Stomach (tissue), 9 donors: ENCODE results near the gene ABAT. TPM values are rescaled to one million over a fixed set of nuclear protein-coding genes. Genes with fewer than 3 reads are reported as not detected.

ENCODE experiments used
- DNase-seq, 2 donors: peaks; one replicate each; pipeline versions ENCODE4 v3.0.0 to v3.0.0-alpha.2; 2013 to 2019
- H3K27ac ChIP-seq, 5 donors: fragments of 200-600 bp in 4 of 5; sonication (generic) in 4 of 5; one replicate each; pipeline ENCODE4 v1.5.1; 2013 to 2019; ENCODE audit warnings: mild to moderate bottlenecking in 1 of 5, moderate library complexity in 1 of 5
- H3K27me3 ChIP-seq, 3 donors: fragments of 200-600 bp; sonication (generic); one replicate each; pipeline ENCODE4 v1.5.1; 2017 to 2019; ENCODE audit warnings: mixed run types in 1 of 3
- H3K36me3 ChIP-seq, 4 donors: fragments of 200-600 bp; sonication (generic); 1 replicate in 3 of 4; 2 replicates in 1 of 4; pipeline ENCODE4 v1.5.1; 2016 to 2019
- H3K4me1 ChIP-seq, 4 donors: fragments of 200-600 bp; sonication (generic); one replicate each; pipeline ENCODE4 v1.5.1; 2016 to 2019
- H3K4me3 ChIP-seq, 4 donors: fragments of 200-600 bp; sonication (generic) in 3 of 4; one replicate each; pipeline ENCODE4 v1.5.1; 2016 to 2019; ENCODE audit warnings: mild to moderate bottlenecking in 1 of 4
- H3K9me3 ChIP-seq, 4 donors: fragments of 200-600 bp; sonication (generic); one replicate each; pipeline ENCODE4 v1.5.1; 2016 to 2019
- CTCF ChIP-seq, 7 experiments: fragments of 450-650 bp in 4 of 7; fragments of 200-600 bp in 3 of 7; sonication (generic) in 3 of 7; IDR thresholded peaks; one replicate each; pipeline ENCODE4 v1.5.1; 2016 to 2019; ENCODE audit warnings: antibody characterized with exemption in 7 of 7, control low read depth in 2 of 7, mild to moderate bottlenecking in 1 of 7
- EP300 ChIP-seq: sonication (generic); formaldehyde crosslinking; IDR thresholded peaks from one replicate; pipeline ENCODE4 v1.6.1; 2017; ENCODE audit warnings: antibody characterized with exemption
- POLR2A ChIP-seq, 4 donors: fragments of 450-650 bp; IDR thresholded peaks; one replicate each; pipeline ENCODE4 v1.6.1; 2016; ENCODE audit warnings: antibody characterized with exemption in 4 of 4, control low read depth in 2 of 4, mild to moderate bottlenecking in 1 of 4, moderate library complexity in 1 of 4
- POLR2AphosphoS5 ChIP-seq, 3 donors: sonication (generic); formaldehyde crosslinking; IDR thresholded peaks; one replicate each; pipeline ENCODE4 v1.6.1; 2016; ENCODE audit warnings: antibody characterized with exemption in 3 of 3
- WGBS, 5 donors: extraction: QIAGEN DNeasy Blood & Tissue Kit in 3 of 5; methylation state at CpG; one replicate each; pipeline versions ENCODE4 v1.1.5 to v1.1.7; 2013 to 2018; 5-methylcytosine and 5-hydroxymethylcytosine counted together
- intact Hi-C: fragments of 100-400 bp; cut with DNase I; formaldehyde crosslinking; loops from one replicate; pipeline ENCODE4 v1.15.1; 2023; ENCODE audit warnings: low total_unique reads
- polyA plus RNA-seq, 3 donors: library from polyadenylated mRNA; stranded (reverse); fragments of 200-250 nt; gene quantifications; one replicate each; pipeline ENCODE4 v1.2.3, GENCODE V29; 2013
- total RNA-seq, 5 donors: library from RNA; depleted of rRNA; stranded (reverse); fragments of >200 nt; gene quantifications; one replicate each; pipeline versions ENCODE4 v1.1.0 to v1.2.3, GENCODE V29; 2014 to 2016
- donor health status: healthy with polysubstance abuse.
- donor health status: Bipolar disorder and iron deficiency.
- donor health status: healthy.

Gene ABAT
- total and polyA plus RNA-seq, 8 donors = 2.9 to 10.3 (median 5.3) TPM

GRCh38 chr16:8806272-8806983 is 132.0 kb downstream of the ABAT start:
- TF ChIP-seq POLR2A (IDR thresholded peaks at IDR 0.05) (no peak), EP300 (no peak), POLR2AphosphoS5 (IDR thresholded peaks at IDR 0.05) (no peak), CTCF (IDR thresholded peaks at IDR 0.05) (no peak)
- WGBS, 5 donors = 80 to 92% (median 85%) methylated on average over 13 of the region's 13 CpGs
- H3K4me1 ChIP-seq = peaks cover 0 to 2% (median under 1%) of the 10 kb centered on the region in 4 donors
- no peak overlapping the region for H3K4me3 ChIP-seq
- no peak overlapping the region for H3K27ac ChIP-seq
- H3K9me3 ChIP-seq = no peaks in the 10 kb centered on the region
- peaks cover 85 to 100% (median 99%) of the 10 kb centered on the region in 4 donors for H3K36me3 ChIP-seq
- no peaks in the 10 kb centered on the region for H3K27me3 ChIP-seq
- intact Hi-C loops = loop anchor here (10.0 kb wide), 1 partner anchor 78 kb away; the partner anchor contains the start of gene LITAFD
- DNase-seq = no peak

GRCh38 chr16:8807189-8807588 is 132.8 kb downstream of the ABAT start:
- intact Hi-C loops = loop anchor here (10.0 kb wide), 1 partner anchor 78 kb away; the partner anchor contains the start of gene LITAFD
- Histone ChIP-seq H3K9me3 (no peaks in the 10 kb centered on the region), H3K4me1 (peaks cover 0 to 2% (median 0%) of the 10 kb centered on the region in 4 donors), H3K27ac (no peak overlapping the region), H3K27me3 (no peaks in the 10 kb centered on the region), H3K4me3 (no peak overlapping the region), H3K36me3 (peaks cover 87 to 100% (median 99%) of the 10 kb centered on the region in 4 donors)
- DNase-seq = no peak
- WGBS, 5 donors = 87 to 93% (median 92%) methylated on average over 5 of the region's 5 CpGs
- TF ChIP-seq CTCF (IDR thresholded peaks at IDR 0.05) (no peak), POLR2AphosphoS5 (IDR thresholded peaks at IDR 0.05) (no peak), POLR2A (IDR thresholded peaks at IDR 0.05) (no peak), EP300 (no peak)

GRCh38 chr16:8808009-8808408 is 133.6 kb downstream of the ABAT start:
- Histone ChIP-seq H3K4me1 (peaks cover 0 to 2% (median 0%) of the 10 kb centered on the region in 4 donors), H3K9me3 (no peaks in the 10 kb centered on the region), H3K27me3 (no peaks in the 10 kb centered on the region), H3K36me3 (peaks cover 87 to 100% (median 99%) of the 10 kb centered on the region in 4 donors), H3K27ac (no peak overlapping the region), H3K4me3 (no peak overlapping the region)
- no peak for DNase-seq
- WGBS, 5 donors = 53 to 77% (median 67%) methylated on average over 3 of the region's 3 CpGs
- intact Hi-C loops = loop anchor here (10.0 kb wide), 1 partner anchor 77 kb away; the partner anchor contains the start of gene LITAFD
- TF ChIP-seq EP300 (no peak), POLR2A (IDR thresholded peaks at IDR 0.05) (no peak), CTCF (IDR thresholded peaks at IDR 0.05) (no peak), POLR2AphosphoS5 (IDR thresholded peaks at IDR 0.05) (no peak)

- 67 to 82% (median 73%) methylated on average over 11 of the region's 11 CpGs for WGBS, 5 donors
- intact Hi-C loops = loop anchor here (10.0 kb wide), 1 partner anchor 76 kb away; the partner anchor contains the start of gene LITAFD
- Histone ChIP-seq H3K27me3 (no peaks in the 10 kb centered on the region), H3K36me3 (peaks cover 90 to 100% (median 99%) of the 10 kb centered on the region in 4 donors), H3K27ac (no peak overlapping the region), H3K4me3 (no peak overlapping the region), H3K9me3 (no peaks in the 10 kb centered on the region), H3K4me1 (peaks cover 0 to 2% (median 0%) of the 10 kb centered on the region in 4 donors)
- no peak for DNase-seq
- TF ChIP-seq CTCF (IDR thresholded peaks at IDR 0.05) (no peak), EP300 (no peak), POLR2A (IDR thresholded peaks at IDR 0.05) (no peak), POLR2AphosphoS5 (IDR thresholded peaks at IDR 0.05) (no peak)
Observed at GRCh38 chr16:8808613-8809353, 134.4 kb downstream of the ABAT start.
